Spleen (tissue), 11 donors: ENCODE results near the gene SUPT6H. TPM values are rescaled to one million over a fixed set of nuclear protein-coding genes. Genes with fewer than 3 reads are reported as not detected.

ENCODE experiments used
- DNase-seq: peaks from one replicate; pipeline ENCODE4 v3.0.0-alpha.2; 2020
- H3K27ac ChIP-seq, 8 donors: fragments of 200-600 bp; sonication (generic) in 7 of 8; 1 replicate in 4 of 8; 2 replicates in 4 of 8; pipeline versions ENCODE4 v1.5.0 to v1.8.0; 2016 to 2021; ENCODE audit warnings: inconsistent platforms in 4 of 8, mild to moderate bottlenecking in 4 of 8, moderate library complexity in 1 of 8
- H3K27me3 ChIP-seq, 7 donors: fragments of 200-600 bp; sonication (generic) in 6 of 7; replicated peaks in 1 of 7; 1 replicate in 4 of 7; 2 replicates in 3 of 7; pipeline versions ENCODE4 v1.5.0 to v1.8.0; 2016 to 2021; ENCODE audit warnings: inconsistent platforms in 3 of 7, mild to moderate bottlenecking in 1 of 7
- H3K36me3 ChIP-seq, 6 donors: fragments of 200-600 bp; sonication (generic) in 5 of 6; 1 replicate in 4 of 6; 2 replicates in 2 of 6; pipeline versions ENCODE4 v1.5.0 to v1.8.0; 2016 to 2021; ENCODE audit warnings: inconsistent platforms in 2 of 6
- H3K4me1 ChIP-seq, 6 donors: fragments of 200-600 bp; sonication (generic) in 5 of 6; 1 replicate in 3 of 6; 2 replicates in 3 of 6; pipeline versions ENCODE4 v1.5.0 to v1.8.0; 2016 to 2021; ENCODE audit warnings: inconsistent platforms in 3 of 6
- H3K4me3 ChIP-seq, 8 donors: fragments of 200-600 bp; sonication (generic) in 7 of 8; 1 replicate in 4 of 8; 2 replicates in 4 of 8; pipeline versions ENCODE4 v1.5.0 to v1.8.0; 2016 to 2021; ENCODE audit warnings: inconsistent platforms in 4 of 8, mild to moderate bottlenecking in 4 of 8, moderate library complexity in 2 of 8
- H3K9me3 ChIP-seq, 8 donors: fragments of 200-600 bp; sonication (generic) in 7 of 8; 1 replicate in 4 of 8; 2 replicates in 4 of 8; pipeline versions ENCODE4 v1.5.0 to v1.8.0; 2016 to 2021; ENCODE audit warnings: inconsistent platforms in 4 of 8
- CTCF ChIP-seq, 11 experiments: fragments of 200-600 bp in 7 of 11; fragments of 450-650 bp in 4 of 11; sonication (generic) in 4 of 11; IDR thresholded peaks in 8 of 11; conservative IDR thresholded peaks in 3 of 11; 1 replicate in 7 of 11; 2 replicates in 4 of 11; pipeline versions ENCODE4 v1.4.0 to v1.8.0; 2016 to 2021; ENCODE audit warnings: antibody characterized with exemption in 11 of 11, inconsistent platforms in 4 of 11, mild to moderate bottlenecking in 1 of 11
- POLR2A ChIP-seq, 3 donors: fragments of 450-650 bp; IDR thresholded peaks; one replicate each; pipeline ENCODE4 v1.5.1; 2017; ENCODE audit warnings: antibody characterized with exemption in 3 of 3, mild to moderate bottlenecking in 1 of 3
- POLR2AphosphoS5 ChIP-seq, 3 donors: sonication (generic); formaldehyde crosslinking; IDR thresholded peaks; one replicate each; pipeline ENCODE4 v1.5.1; 2017; ENCODE audit warnings: antibody characterized with exemption in 3 of 3
- WGBS, 5 donors: extraction: QIAGEN DNeasy Blood & Tissue Kit in 3 of 5; methylation state at CpG; one replicate each; pipeline versions ENCODE4 v1.1.5 to v1.1.7; 2013 to 2018; 5-methylcytosine and 5-hydroxymethylcytosine counted together
- intact Hi-C: fragments of 100-400 bp; cut with DNase I; formaldehyde crosslinking; loops from one replicate; pipeline ENCODE4 v1.15.0; 2023; ENCODE audit warnings: low total_unique reads
- polyA plus RNA-seq, 3 donors: library from polyadenylated mRNA; stranded (reverse); fragments of 200-250 nt; gene quantifications; one replicate each; pipeline ENCODE4 v1.2.1, GENCODE V29; 2013
- total RNA-seq, 7 donors: library from RNA; depleted of rRNA in 3 of 7; stranded (reverse); fragments of >200 nt in 3 of 7; fragmentation: NEBNext Ultra II Directional in 4 of 7; extraction: Animal tissue kit (Norgen Biotek cat#: 25700) in 4 of 7; gene quantifications; one replicate each; pipeline versions ENCODE4 v1.1.0 to v1.2.1, GENCODE V29; 2016 to 2021
- donor health status: healthy with polysubstance abuse.
- donor health status: DM: no; HTN: no; CAD: no; lungs with moderate emphysema.
- donor health status: DM: no; HTN: no; CAD: no.
- donor health status: Bipolar disorder and iron deficiency.
- donor health status: healthy.
- donor health status: DM: no; HTN: no; CAD: no.
- donor health status: DM: yes; HTN: yes; CAD: no.

The SUPT6H gene
- total and polyA plus RNA-seq, 10 donors, result 11.6 to 91.2 (median 71.9) TPM

GRCh38 chr17:28747801-28748750 lies 86.1 kb downstream of the SUPT6H start:
- Histone ChIP-seq H3K36me3 (peaks cover 0 to 49% (median 25%) of the 10 kb centered on the region in 6 donors), H3K27ac (peak overlapping the region in 5 of 8 donors; percentile 38 to 96 (median 94)), H3K4me1 (peaks cover 31 to 81% (median 63%) of the 10 kb centered on the region in 6 donors), H3K4me3 (no peak overlapping the region), H3K27me3 (peaks cover 0 to 14% (median 0%) of the 10 kb centered on the region in 7 donors), H3K9me3 (no peaks in the 10 kb centered on the region)
- intact Hi-C loops, result no loop called here
- TF ChIP-seq POLR2A (IDR thresholded peaks at IDR 0.05) (no peak), CTCF (IDR thresholded peaks at IDR 0.05 in 8 of 11, conservative IDR thresholded peaks at IDR 0.05 in 3 of 11) (no peak), POLR2AphosphoS5 (IDR thresholded peaks at IDR 0.05) (peak in 1 of 3 donors; percentile 2)
- peak; percentile 74 for DNase-seq
- 81 to 93% (median 89%) methylated on average over 17 to 18 of the region's 18 CpGs for WGBS, 5 donors

- Histone ChIP-seq H3K27ac (peak overlapping the region in 4 of 8 donors; percentile 38 to 96 (median 94)), H3K9me3 (no peaks in the 10 kb centered on the region), H3K4me1 (peaks cover 31 to 74% (median 57%) of the 10 kb centered on the region in 6 donors), H3K27me3 (peaks cover 0 to 14% (median 0%) of the 10 kb centered on the region in 7 donors), H3K4me3 (no peak overlapping the region), H3K36me3 (peaks cover 0 to 49% (median 25%) of the 10 kb centered on the region in 6 donors)
- WGBS, 5 donors, result 62 to 86% (median 85%) methylated on average over 17 to 18 of the region's 18 CpGs
- TF ChIP-seq POLR2AphosphoS5 (IDR thresholded peaks at IDR 0.05) (peak in 2 of 3 donors; percentile 6 to 61), CTCF (IDR thresholded peaks at IDR 0.05 in 8 of 11, conservative IDR thresholded peaks at IDR 0.05 in 3 of 11) (no peak), POLR2A (IDR thresholded peaks at IDR 0.05) (no peak)
- DNase-seq, result peak; percentile 68
- intact Hi-C loops, result no loop called here
Observed at GRCh38 chr17:28748852-28749515, 87.0 kb downstream of the SUPT6H start.

- Histone ChIP-seq H3K36me3 (peaks cover 0 to 49% (median 25%) of the 10 kb centered on the region in 6 donors), H3K27ac (peak overlapping the region in 5 of 8 donors; percentile 33 to 96 (median 94)), H3K4me1 (peaks cover 31 to 67% (median 50%) of the 10 kb centered on the region in 6 donors), H3K4me3 (no peak overlapping the region), H3K9me3 (no peaks in the 10 kb centered on the region), H3K27me3 (peaks cover 0 to 11% (median 0%) of the 10 kb centered on the region in 7 donors)
- peak; percentile 79 for DNase-seq
- intact Hi-C loops, result loop anchor here (2.0 kb wide), 1 partner anchor 23 kb away; the partner anchor contains the start of gene TLCD1
- WGBS, 5 donors, result 52 to 72% (median 61%) methylated on average over 11 of the region's 11 CpGs
- TF ChIP-seq POLR2A (IDR thresholded peaks at IDR 0.05), result no peak
- peak in 1 of 3 donors; percentile 2 for TF ChIP-seq POLR2AphosphoS5 (IDR thresholded peaks at IDR 0.05)
- TF ChIP-seq CTCF (IDR thresholded peaks at IDR 0.05 in 8 of 11, conservative IDR thresholded peaks at IDR 0.05 in 3 of 11), result no peak
Observed at GRCh38 chr17:28749516-28750177, 87.6 kb downstream of the SUPT6H start.
